GM23248 (cell line): ENCODE measurements around the gene PDGFB.

ENCODE experiments used
- EZH2 ChIP-seq: fragments of 200-600 bp; sonication (generic); IDR thresholded peaks from 2 replicates; pipeline ENCODE4 v1.6.1; 2018; ENCODE audit warnings: antibody characterized with exemption, mild to moderate bottlenecking; ENCODE audit not compliant: insufficient read depth, poor library complexity, severe bottlenecking
- EZH2phosphoT487 ChIP-seq: fragments of 200-600 bp; sonication (generic); IDR thresholded peaks from 2 replicates; pipeline ENCODE4 v1.6.1; 2018; ENCODE audit warnings: antibody characterized with exemption, moderate library complexity, mild to moderate bottlenecking, low read depth; ENCODE audit not compliant: insufficient read depth

- TF ChIP-seq EZH2, result no peak
- TF ChIP-seq EZH2phosphoT487, result no peak
These were observed at the start of gene PDGFB for GRCh38 chr22:39244496-39245129.
